ENCODE measurements around the gene SUPT3H. TPM values are rescaled to one million over a fixed set of nuclear protein-coding genes. Genes with fewer than 3 reads are reported as not detected.

The SUPT3H gene
- total and polyA plus RNA-seq, 2 of the 13 experiments (the other 11 are each of a cell fraction or from before 2014, with no cell fraction given), result 11.9 to 36.1 TPM

- TF ChIP-seq HMG20A (CRISPR knock-in tag; IDR thresholded peaks at IDR 0.05; ENCODE audit: borderline replicate concordance) (0 out of 2 replicates have a peak, but pooled peaks have one; percentile 11), HNF1B (CRISPR knock-in tag; IDR thresholded peaks at IDR 0.05) (peak; percentile 40; the same call in 1 of the 2 replicates), ZNF563 (CRISPR knock-in tag; IDR thresholded peaks at IDR 0.05) (no peak), BCL6 (CRISPR knock-in tag; IDR thresholded peaks at IDR 0.05) (no peak), MIXL1 (CRISPR knock-in tag; IDR thresholded peaks at IDR 0.05) (0 out of 2 replicates have a peak, but pooled peaks have one; percentile 19), SPEN (CRISPR knock-in tag; IDR thresholded peaks at IDR 0.05; ENCODE audit: low read depth) (no peak), ZNF576 (CRISPR knock-in tag; IDR thresholded peaks at IDR 0.05) (no peak), GTF3A (CRISPR knock-in tag; conservative IDR thresholded peaks at IDR 0.05) (no peak), CCDC6 (CRISPR knock-in tag; IDR thresholded peaks at IDR 0.05) (no peak), POGZ (CRISPR knock-in tag; IDR thresholded peaks at IDR 0.05) (0 out of 2 replicates have a peak, but pooled peaks have one; percentile 21)
Measured at GRCh38 chr6:44983467-44984365, 394.0 kb downstream of the SUPT3H start (continued).

- H4K20me1 ChIP-seq (ENCODE audit: insufficient read depth, low read length), result no peaks in the 10 kb centered on the region
- no peaks in the 10 kb centered on the region for H3K79me2 ChIP-seq (ENCODE audit: insufficient read depth, low read length)
- no TSS peak for BruUV-seq (replicated peaks)
- no peak overlapping the region for H2AFZ ChIP-seq (ENCODE audit: low read length)
- no peaks in the 10 kb centered on the region for H3K36me3 ChIP-seq (replicated peaks in 1 of 2; ENCODE audit: control insufficient read depth in 1 of 2, insufficient read depth in 2 of 2, low read length in 2 of 2)
- no peak for TF ChIP-seq RELA (CRISPR knock-in tag; IDR thresholded peaks at IDR 0.05)
- TF ChIP-seq MXI1 (IDR thresholded peaks at IDR 0.05; ENCODE audit: borderline replicate concordance, low read depth, low read length), result no peak
- no peak for TF ChIP-seq MAFF (IDR thresholded peaks at IDR 0.05; ENCODE audit: low read depth, low read length)
- TF ChIP-seq DZIP1 (CRISPR knock-in tag; IDR thresholded peaks at IDR 0.05), result no peak
- no peak for TF ChIP-seq CENPBD1 (CRISPR knock-in tag; IDR thresholded peaks at IDR 0.05; ENCODE audit: borderline replicate concordance, low read depth)
- TF ChIP-seq CBX1 (IDR thresholded peaks at IDR 0.05; ENCODE audit: low read depth), result no peak
- no peak for TF ChIP-seq ZNF180 (CRISPR knock-in tag; IDR thresholded peaks at IDR 0.05; ENCODE audit: borderline replicate concordance, low read depth)
- H3K4me2 ChIP-seq (ENCODE audit: low read depth, low read length), result no peak overlapping the region
- H3K4me1 ChIP-seq (ENCODE audit: insufficient read depth, low read length), result peaks cover 16% of the 10 kb centered on the region
- no peaks in the 10 kb centered on the region for H3K27me3 ChIP-seq (ENCODE audit: control insufficient read depth in 1 of 2, insufficient read depth in 2 of 2, low read length in 2 of 2)
- no peaks in the 10 kb centered on the region for H3K9me3 ChIP-seq (ENCODE audit: low read length)
- intact Hi-C loops (cut with micrococcal nuclease; ENCODE audit: unreplicated experiment) (no loop called here), in situ Hi-C loops (cut with HindIII; ENCODE audit: extremely low pct_ligation_motif_present, low pct_unique_long_range_greater_than_20kb) (no loop called here)
- ATAC-seq (no peak), DNase-seq (ENCODE audit: low spot score) (no peak), FAIRE-seq (no peak)
- over 99% methylated on average over 4 of the region's 4 CpGs for WGBS (ENCODE audit: low lambda C conversion rate)
- ChIA-PET CTCF (ENCODE audit: low intra/inter-chr PET ratio, low total read pairs) (no interaction called here), POLR2A (no interaction called here)
- no peak overlapping the region for H3K9ac ChIP-seq (ENCODE audit: insufficient read depth, low read depth, low read length)
- H3K4me3 ChIP-seq (replicated peaks in 1 of 3; ENCODE audit: insufficient read depth in 1 of 3, low read depth in 2 of 3, low read length in 3 of 3), result no peak overlapping the region
- no peak overlapping the region for H3K27ac ChIP-seq (ENCODE audit: extremely low read length, insufficient read depth, low read length)
Measured at GRCh38 chr6:44980841-44981240, 396.9 kb downstream of the SUPT3H start.

Measured in HepG2 (cell line).